Activated CD8-positive, alpha-beta memory T cell treated with anti-CD3 and anti-CD28 coated beads, Interleukin-2, amount 50 U/mL, for 4 hours (primary cell): Measurements from ENCODE around the gene UBE2N.
"Not testable (repeated sequence)": the region's sequence is repeated elsewhere in the genome, so short reads cannot be mapped to it uniquely, and the experiment has no call there.

Experiments used
- DNase-seq: peaks from one replicate; pipeline ENCODE4 v3.0.0-alpha.2; 2020

The UBE2N gene

GRCh38 chr12:93442411-93443340, 929 bp upstream of the UBE2N start:
- DNase-seq, result no peak

DNA sequence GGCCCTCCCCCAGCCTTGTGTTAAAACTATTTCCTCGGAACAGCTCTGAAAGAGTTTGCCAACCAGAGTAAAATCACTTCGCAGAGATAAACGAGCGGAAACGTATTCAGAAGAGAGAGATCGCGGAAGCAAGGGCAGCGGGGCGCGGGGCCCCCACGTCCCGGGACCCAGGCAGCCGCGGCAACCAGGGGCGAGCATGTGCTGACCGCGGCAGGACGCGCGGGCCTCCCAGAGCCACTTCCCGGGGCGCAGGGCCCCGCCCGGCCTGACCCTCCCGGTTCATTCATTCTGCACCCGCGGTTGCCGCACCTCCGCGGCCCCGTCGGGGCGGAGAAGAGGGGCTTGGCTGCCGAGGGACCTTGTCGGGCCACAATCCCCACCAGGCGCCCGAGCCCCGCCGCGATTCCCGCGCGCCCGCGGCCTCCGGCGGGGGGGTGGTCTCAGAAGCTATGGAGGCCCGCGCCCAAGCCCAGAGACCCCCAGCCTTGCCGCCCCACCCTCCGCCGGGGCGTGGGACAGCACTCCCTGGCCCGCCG, 598 bp downstream of the UBE2N start:
- DNase-seq, result peak; percentile 34

DNA sequence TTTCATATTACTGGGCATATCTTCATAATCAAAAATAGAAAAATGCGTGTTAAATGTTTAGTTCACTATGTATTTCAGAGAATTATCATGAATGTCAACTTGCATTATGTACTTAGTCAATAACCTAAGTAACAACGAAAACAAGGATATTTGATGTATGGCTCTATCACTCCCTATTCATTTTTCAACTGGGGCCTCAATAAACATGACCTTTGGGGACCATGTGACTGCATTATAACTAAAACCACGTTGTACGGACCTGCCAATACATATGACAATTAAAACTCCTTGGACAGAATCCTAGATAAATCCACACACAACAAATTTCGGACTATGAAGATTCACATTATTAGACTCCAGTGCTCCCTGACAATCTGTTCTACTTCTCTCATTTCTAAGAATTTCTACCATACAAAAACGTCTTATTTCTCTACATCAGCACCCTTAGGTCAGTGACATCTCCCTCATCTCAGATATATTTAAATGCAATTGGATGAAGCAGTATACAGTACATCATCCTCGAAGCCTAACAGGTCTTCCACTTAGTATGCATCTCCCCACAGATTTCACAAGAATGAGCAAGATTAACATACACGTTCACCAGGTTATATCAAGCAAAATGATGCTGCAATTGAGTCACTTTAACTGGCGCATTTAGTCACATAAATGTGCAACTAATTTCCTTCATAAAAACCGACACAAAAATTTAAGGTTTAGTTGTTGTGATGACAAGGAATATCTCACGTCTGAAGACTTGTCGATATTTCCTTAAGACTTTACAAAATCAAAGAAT, 1.5 kb downstream of the UBE2N start:
- DNase-seq, result no peak

DNA sequence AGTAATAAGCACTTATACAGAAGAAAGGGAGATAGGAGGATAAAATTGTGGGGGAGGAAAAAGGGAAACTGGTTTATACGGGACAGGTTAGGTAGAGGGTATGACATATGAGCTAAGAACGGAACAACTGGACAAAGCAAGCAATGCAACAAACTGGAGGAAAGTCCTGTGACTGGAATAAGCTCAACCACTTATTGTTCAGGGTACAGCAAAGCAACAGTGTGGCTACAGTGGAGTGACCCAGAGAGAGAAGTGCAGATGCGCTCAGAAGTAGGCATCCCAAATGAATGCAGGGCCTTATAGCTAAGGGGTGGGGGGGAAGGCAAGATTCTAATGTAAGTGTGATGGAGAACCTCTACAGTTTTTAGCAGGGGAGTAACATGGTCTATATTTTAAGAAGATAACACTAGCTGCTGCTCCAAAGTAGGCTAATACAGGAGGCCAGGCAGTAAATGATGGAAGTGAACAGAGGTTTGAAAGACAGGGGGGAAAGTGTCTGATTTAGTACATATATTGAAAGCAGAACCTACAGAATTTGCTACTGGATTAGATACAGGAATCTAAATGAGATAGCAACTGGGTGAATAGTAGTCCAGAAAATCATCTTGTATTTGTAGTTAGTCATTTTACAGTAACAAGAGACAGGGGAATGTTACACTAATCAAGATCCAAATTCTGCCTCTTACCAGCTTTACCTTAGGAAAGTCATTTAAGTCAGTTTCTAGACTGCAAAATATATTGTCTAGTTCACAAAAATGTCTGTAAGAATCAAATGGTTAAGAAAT, 3.3 kb downstream of the UBE2N start:
- no peak for DNase-seq

- no peak for DNase-seq
Measured at GRCh38 chr12:93434256-93434865, 7.4 kb downstream of the UBE2N start.

DNA sequence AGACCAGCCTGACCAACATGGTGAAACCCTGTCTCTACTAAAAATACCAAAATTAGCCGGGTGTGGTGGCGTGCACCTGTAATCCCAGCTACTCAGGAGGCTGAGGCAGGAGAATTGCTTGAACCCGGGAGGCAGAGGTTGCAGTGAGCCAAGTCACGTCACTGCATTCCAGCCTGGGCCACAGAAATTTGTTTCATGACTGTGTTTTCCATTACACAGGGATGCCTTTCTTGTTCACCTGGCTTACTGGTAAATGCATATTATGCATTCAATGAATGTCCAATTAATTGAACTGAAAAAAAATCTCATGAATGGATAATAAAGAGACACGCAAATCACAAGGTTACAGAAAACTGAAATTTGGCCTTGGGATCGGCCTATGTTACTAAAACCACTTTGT, 9.7 kb downstream of the UBE2N start:
- DNase-seq, result not testable (repeated sequence)

DNA sequence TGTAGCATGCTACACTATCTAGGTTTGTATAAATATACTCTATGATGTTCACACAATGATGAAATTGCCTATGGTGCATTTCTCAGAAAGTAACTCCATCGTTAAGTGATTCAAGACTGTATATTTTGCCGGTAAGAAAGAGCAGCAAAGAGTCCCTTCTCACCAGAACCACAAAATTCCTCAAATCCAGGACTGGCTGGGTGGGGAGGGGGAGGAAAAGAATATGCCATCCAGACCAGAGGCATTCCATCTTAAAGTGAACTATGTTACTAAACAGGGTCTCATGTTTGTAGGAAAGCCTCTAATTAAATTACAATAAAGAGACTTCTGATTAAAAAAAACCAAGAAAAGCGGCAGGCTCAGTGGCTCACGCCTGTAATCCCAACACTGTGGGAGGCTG, 11.5 kb downstream of the UBE2N start:
- no peak for DNase-seq

- DNase-seq, result no peak
Measured at GRCh38 chr12:93429852-93430251, 11.9 kb downstream of the UBE2N start.

DNA sequence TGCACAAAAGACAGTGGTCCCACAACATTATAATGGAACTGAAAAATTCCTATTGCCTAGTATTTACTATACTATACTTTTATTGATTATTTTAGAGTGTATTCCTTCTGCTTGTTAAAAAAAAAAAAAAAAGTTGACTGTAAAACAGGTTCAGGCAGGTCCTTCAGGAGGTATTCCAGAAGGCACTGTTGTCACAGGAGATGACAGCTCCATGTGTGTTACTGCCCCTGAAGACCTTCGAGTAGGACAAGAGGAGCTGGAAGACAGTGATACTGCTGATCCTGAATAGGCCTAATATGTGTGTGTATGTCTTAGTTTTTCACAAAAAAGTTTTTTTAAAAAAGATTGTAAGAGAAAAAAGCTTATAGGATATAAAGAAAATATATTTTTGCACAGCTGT, 12.3 kb downstream of the UBE2N start:
- DNase-seq, result no peak

- no peak for DNase-seq
Measured at GRCh38 chr12:93427779-93428564, 13.8 kb downstream of the UBE2N start.

GRCh38 chr12:93426412-93426805, 15.3 kb downstream of the UBE2N start:
- no peak for DNase-seq

DNA sequence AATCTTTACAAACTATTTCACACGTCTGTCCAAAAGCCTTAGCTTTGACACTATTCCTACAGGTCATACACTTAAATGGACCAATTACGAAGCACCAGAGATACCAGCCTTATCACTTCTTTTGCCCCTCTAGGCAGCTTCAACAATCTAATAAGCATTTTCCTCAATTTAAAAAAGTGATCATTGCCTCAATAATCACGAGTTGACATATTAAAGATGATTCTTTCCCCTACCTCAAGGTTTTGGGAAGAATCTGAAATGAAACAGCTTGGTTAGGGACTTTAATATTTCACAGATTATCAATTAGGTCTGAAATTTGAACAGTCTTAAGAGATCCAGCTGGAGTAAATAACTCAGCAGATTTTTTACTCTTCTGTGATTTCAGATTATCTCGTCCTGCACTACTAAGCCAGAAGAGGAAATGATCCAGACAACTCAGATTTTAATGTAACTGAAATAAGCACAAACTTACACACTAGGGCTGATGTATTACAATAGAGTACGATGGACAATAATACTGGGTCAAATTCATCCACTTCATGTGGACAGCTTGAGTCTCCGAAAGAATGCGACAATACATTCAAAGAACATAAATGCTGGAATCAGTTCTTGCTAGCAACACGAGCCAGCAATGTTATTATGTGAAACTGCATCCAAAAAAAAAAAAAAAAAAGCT, 15.9 kb downstream of the UBE2N start:
- DNase-seq, result no peak

DNA sequence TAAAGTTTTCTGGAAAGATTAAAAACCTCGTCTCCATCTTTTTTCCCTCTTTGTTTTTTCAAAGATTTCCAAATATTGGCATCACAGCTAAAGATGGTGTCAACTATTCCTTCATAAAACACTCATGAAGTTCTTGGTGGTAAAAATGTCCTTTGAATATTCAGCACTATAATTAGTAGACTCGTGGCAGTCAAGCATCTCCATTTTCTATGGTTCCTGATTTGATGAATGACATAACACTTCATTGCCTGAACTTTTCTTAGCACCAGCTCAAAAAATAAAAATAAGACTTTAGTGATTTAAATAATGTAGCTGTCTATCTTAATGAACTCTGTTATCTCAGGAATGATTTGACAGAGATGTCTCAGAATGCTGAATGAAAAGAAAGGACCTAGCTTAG, 19.7 kb downstream of the UBE2N start:
- no peak for DNase-seq

DNA sequence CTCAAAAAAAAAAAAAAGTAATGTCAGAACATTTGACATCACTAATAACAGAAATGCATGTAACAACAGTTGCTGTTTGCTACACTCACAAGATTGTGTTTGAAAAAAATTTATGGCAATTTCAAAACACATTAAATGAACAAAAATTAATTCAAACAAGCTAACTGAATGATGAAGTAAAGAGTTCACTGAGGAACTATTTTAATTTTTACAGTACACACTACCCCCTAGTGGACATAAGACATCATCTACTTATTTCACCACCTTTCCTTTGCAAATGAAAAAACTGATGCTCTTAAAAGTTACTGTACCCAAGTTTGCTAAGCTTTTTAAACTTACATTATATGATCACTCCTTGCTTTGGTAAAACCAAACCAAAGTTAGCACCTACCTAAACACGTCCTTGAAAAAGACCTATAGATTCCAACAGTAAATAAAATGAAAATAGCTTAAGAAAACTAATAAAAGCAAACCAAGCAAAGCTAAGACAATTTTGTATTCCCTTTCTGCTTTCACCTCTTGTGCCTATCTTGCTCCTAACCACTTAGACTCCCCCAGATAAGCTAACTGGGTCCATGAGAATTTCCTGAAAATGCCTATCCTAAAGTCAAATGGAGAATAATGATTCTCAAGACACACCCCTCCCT, 22.2 kb downstream of the UBE2N start:
- no peak for DNase-seq

- no peak for DNase-seq
Measured at GRCh38 chr12:93417967-93418480, 23.7 kb downstream of the UBE2N start.

GRCh38 chr12:93415723-93416464, 25.9 kb downstream of the UBE2N start:
- DNase-seq, result no peak

DNA sequence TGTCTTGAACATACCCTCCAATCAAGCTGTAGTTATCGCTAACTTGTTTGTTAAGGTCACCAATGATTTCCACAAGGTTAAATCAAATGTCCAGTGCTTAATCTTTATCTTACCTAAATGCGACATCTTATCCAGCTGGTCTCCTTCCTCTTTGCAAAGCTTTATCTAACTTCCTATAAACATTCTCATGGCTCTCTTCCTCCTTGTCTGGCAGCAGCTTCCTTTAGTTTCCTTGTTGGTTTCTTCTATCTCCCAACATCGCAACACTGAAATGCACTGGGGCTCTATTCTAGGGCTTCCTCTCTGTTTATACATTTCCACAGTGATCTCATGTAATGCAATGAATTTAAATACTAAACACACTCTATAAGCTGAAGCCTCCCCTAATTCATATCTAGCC, 28.7 kb downstream of the UBE2N start:
- DNase-seq, result no peak

GRCh38 chr12:93412396-93412795, 29.4 kb downstream of the UBE2N start:
- DNase-seq, result not testable (repeated sequence)

DNA sequence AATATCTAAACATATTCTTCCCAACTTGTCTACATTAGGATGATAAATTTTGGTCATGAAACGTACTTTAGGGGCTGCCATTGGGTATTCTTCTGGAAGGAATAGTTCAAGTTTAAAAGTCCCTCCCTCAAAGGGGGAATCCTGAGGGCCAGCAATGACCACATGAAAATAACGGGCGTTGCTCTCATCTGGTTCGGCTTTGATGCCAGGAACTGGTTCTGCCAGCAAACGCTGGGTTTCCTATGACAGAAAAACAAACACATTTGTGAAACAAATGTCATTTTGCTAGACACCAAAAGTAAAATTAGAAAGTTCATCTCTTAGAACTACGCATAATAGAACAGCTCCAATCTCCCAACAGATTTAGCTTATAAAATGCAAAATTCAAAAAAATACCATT, 30.7 kb downstream of the UBE2N start:
- DNase-seq, result not testable (repeated sequence)
